Vagina (tissue), 2 donors: ENCODE measurements around the gene SELP. TPM values are rescaled to one million over a fixed set of nuclear protein-coding genes. Genes with fewer than 3 reads are reported as not detected.

Experiments
- DNase-seq, 2 donors: peaks; one replicate each; pipeline ENCODE4 v3.0.0-alpha.2; 2017; ENCODE audit errors: extremely low spot score in 2 of 2
- H3K27ac ChIP-seq: fragments of 200-600 bp; sonication (generic); one replicate; pipeline ENCODE4 v1.5.1; 2019
- H3K27me3 ChIP-seq: fragments of 200-600 bp; sonication (generic); one replicate; pipeline ENCODE4 v1.5.1; 2019
- H3K36me3 ChIP-seq, 2 donors: fragments of 200-600 bp; sonication (generic); one replicate each; pipeline ENCODE4 v1.5.1; 2017 to 2019
- H3K4me1 ChIP-seq: fragments of 200-600 bp; sonication (generic); one replicate; pipeline ENCODE4 v1.5.1; 2019
- H3K4me3 ChIP-seq, 2 donors: fragments of 200-600 bp; sonication (generic); 1 replicate in 1 of 2; 2 replicates in 1 of 2; pipeline ENCODE4 v1.5.1; 2016 to 2019
- H3K9me3 ChIP-seq: fragments of 200-600 bp; sonication (generic); one replicate; pipeline ENCODE4 v1.5.1; 2019
- CTCF ChIP-seq, 3 experiments: fragments of 450-650 bp in 2 of 3; fragments of 200-600 bp in 1 of 3; sonication (generic) in 1 of 3; IDR thresholded peaks; one replicate each; pipeline ENCODE4 v1.5.1; 2017 to 2019; ENCODE audit warnings: antibody characterized with exemption in 3 of 3, mild to moderate bottlenecking in 2 of 3, moderate library complexity in 2 of 3
- POLR2A ChIP-seq, 2 donors: fragments of 450-650 bp; IDR thresholded peaks; one replicate each; pipeline ENCODE4 v1.6.1; 2017; ENCODE audit warnings: antibody characterized with exemption in 2 of 2, mild to moderate bottlenecking in 2 of 2, moderate library complexity in 2 of 2
- POLR2AphosphoS5 ChIP-seq, 2 donors: sonication (generic); formaldehyde crosslinking; IDR thresholded peaks; one replicate each; pipeline ENCODE4 v1.9.0; 2017; ENCODE audit warnings: antibody characterized with exemption in 2 of 2, mild to moderate bottlenecking in 2 of 2, low read depth in 1 of 2; ENCODE audit not compliant: insufficient read depth in 1 of 2
- intact Hi-C: fragments of 100-400 bp; cut with DNase I; formaldehyde crosslinking; loops from one replicate; pipeline ENCODE4 v1.15.1; 2023
- total RNA-seq: library from RNA; depleted of rRNA; stranded (reverse); fragments of >200 nt; gene quantifications from one replicate; pipeline ENCODE4 v1.2.3, GENCODE V29; 2016

Gene SELP
- total RNA-seq, 1 donor from 2014 or later: 8.8 TPM

- H3K9me3 ChIP-seq: no peaks in the 10 kb centered on the region
- H3K4me1 ChIP-seq: no peaks in the 10 kb centered on the region
- intact Hi-C loops: no loop called here
- no peak overlapping the region for H3K27ac ChIP-seq
- H3K36me3 ChIP-seq: no peaks in the 10 kb centered on the region
- no peaks in the 10 kb centered on the region for H3K27me3 ChIP-seq
- DNase-seq: no peak
- TF ChIP-seq POLR2AphosphoS5 (IDR thresholded peaks at IDR 0.05; ENCODE audit: insufficient read depth in 1 of 2, low read depth in 1 of 2) (no peak), POLR2A (IDR thresholded peaks at IDR 0.05) (no peak), CTCF (IDR thresholded peaks at IDR 0.05) (no peak)
- H3K4me3 ChIP-seq: no peak overlapping the region
These were observed 41.0 kb downstream of the SELP start for GRCh38 chr1:169588785-169589485.

GRCh38 chr1:169588112-169588511 is 41.8 kb downstream of the SELP start:
- TF ChIP-seq POLR2A (IDR thresholded peaks at IDR 0.05) (no peak), CTCF (IDR thresholded peaks at IDR 0.05) (no peak), POLR2AphosphoS5 (IDR thresholded peaks at IDR 0.05; ENCODE audit: insufficient read depth in 1 of 2, low read depth in 1 of 2) (no peak)
- Histone ChIP-seq H3K27me3 (no peaks in the 10 kb centered on the region), H3K4me3 (no peak overlapping the region), H3K9me3 (no peaks in the 10 kb centered on the region), H3K27ac (no peak overlapping the region), H3K36me3 (no peaks in the 10 kb centered on the region), H3K4me1 (no peaks in the 10 kb centered on the region)
- intact Hi-C loops: no loop called here
- DNase-seq: no peak

GRCh38 chr1:169586395-169587255 is 43.3 kb downstream of the SELP start, which contains the start of gene F5:
TSS of gene F5 (minus strand) at chr1:169586481. CDS start at chr1:169586386, 95 bp downstream.
- no peak within 1 kb of the TSS for H3K27ac ChIP-seq
- H3K4me3 ChIP-seq: no peak within 1 kb of the TSS
- H3K27me3 ChIP-seq: no peaks in the 10 kb centered on the region
- H3K9me3 ChIP-seq: no peaks in the 10 kb centered on the region
- intact Hi-C loops: no loop called here
- TF ChIP-seq POLR2AphosphoS5 (IDR thresholded peaks at IDR 0.05; ENCODE audit: insufficient read depth in 1 of 2, low read depth in 1 of 2) (no peak), POLR2A (IDR thresholded peaks at IDR 0.05) (no peak), CTCF (IDR thresholded peaks at IDR 0.05) (peak in 2 of 3 experiments; percentile 8 to 17)
- no peaks in the 10 kb centered on the region for H3K4me1 ChIP-seq
- no peaks in the 10 kb centered on the region for H3K36me3 ChIP-seq
- DNase-seq: no peak

- DNase-seq: no peak
- Histone ChIP-seq H3K4me3 (no peak overlapping the region), H3K27me3 (no peaks in the 10 kb centered on the region), H3K27ac (no peak overlapping the region), H3K9me3 (no peaks in the 10 kb centered on the region), H3K4me1 (no peaks in the 10 kb centered on the region), H3K36me3 (no peaks in the 10 kb centered on the region)
- intact Hi-C loops: no loop called here
- TF ChIP-seq CTCF (IDR thresholded peaks at IDR 0.05): no peak
- TF ChIP-seq POLR2AphosphoS5 (IDR thresholded peaks at IDR 0.05; ENCODE audit: insufficient read depth in 1 of 2, low read depth in 1 of 2): no peak
- TF ChIP-seq POLR2A (IDR thresholded peaks at IDR 0.05): no peak
These were observed 43.9 kb downstream of the SELP start for GRCh38 chr1:169586067-169586394.

GRCh38 chr1:169585181-169585580 is 44.7 kb downstream of the SELP start:
- Histone ChIP-seq H3K9me3 (no peaks in the 10 kb centered on the region), H3K4me1 (no peaks in the 10 kb centered on the region), H3K27me3 (no peaks in the 10 kb centered on the region), H3K27ac (no peak overlapping the region), H3K4me3 (no peak overlapping the region), H3K36me3 (no peaks in the 10 kb centered on the region)
- intact Hi-C loops: no loop called here
- DNase-seq: no peak
- no peak for TF ChIP-seq CTCF (IDR thresholded peaks at IDR 0.05)
- TF ChIP-seq POLR2A (IDR thresholded peaks at IDR 0.05): no peak
- no peak for TF ChIP-seq POLR2AphosphoS5 (IDR thresholded peaks at IDR 0.05; ENCODE audit: insufficient read depth in 1 of 2, low read depth in 1 of 2)
